Fibroblast of mammary gland (primary cell): ENCODE results near the gene ADAM33.
A peak's percentile ranks its signal among the peaks of the same experiment; 100 is the strongest.

Experiments
- DNase-seq: peaks from one replicate; pipeline ENCODE4 v3.0.0-alpha.2; 2010; ENCODE audit warnings: low read depth
- H3K4me3 ChIP-seq: 2 replicates; pipeline ENCODE4 v1.5.1; 2011; ENCODE audit warnings: low read depth, mild to moderate bottlenecking, low read length, moderate library complexity; ENCODE audit not compliant: control insufficient read depth
- TF ChIP-seq, protein P1 (sequence below): conservative IDR thresholded peaks from 2 replicates; pipeline ENCODE4 v1.5.1; 2011; ENCODE audit warnings: low read depth, low read length, inconsistent platforms; ENCODE audit not compliant: control insufficient read depth, insufficient read depth

Gene ADAM33

DNA sequence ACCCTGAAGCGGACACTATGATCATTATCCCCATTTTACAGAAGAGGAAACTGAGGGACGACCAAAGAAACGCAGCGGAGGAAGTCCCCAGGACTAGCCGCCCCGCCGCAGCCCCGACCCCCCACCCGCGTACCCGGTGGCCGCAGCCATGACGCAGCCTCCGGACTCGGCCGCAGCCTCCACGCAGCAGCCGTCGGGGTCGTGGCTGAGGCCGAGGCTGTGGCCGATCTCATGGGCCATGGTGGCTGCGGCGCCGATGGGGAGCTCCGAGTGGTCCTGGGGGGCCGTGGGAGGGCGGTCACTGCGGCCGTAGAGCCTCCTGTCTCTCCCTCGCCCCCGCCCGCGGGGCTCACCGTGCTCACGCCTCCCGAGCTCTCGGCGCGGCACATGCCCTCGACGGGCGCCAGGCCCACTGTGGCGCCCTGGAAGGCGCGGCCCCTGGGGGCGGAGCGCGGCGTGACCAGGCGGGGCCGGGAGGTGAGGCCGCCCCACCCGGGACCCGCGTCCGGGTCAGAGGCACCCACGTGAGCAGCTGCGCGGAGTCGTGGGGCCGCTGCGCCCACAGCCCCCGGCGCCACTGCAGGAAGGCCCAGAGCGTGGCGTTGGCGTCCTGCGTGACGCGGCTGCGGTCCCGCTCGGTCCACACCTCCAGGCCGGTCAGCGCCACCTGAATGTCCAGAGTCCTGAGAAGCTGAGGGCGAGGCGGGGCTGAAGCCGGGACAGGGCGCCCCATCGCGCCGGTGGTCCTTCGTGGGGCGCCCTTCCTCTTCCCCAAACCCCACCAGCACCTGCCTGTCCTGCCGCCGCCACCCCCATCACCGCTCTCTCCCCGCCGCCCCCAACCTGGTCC, 8.4 kb downstream of the ADAM33 start:
- no peak for DNase-seq
- TF ChIP-seq, protein P1, sequence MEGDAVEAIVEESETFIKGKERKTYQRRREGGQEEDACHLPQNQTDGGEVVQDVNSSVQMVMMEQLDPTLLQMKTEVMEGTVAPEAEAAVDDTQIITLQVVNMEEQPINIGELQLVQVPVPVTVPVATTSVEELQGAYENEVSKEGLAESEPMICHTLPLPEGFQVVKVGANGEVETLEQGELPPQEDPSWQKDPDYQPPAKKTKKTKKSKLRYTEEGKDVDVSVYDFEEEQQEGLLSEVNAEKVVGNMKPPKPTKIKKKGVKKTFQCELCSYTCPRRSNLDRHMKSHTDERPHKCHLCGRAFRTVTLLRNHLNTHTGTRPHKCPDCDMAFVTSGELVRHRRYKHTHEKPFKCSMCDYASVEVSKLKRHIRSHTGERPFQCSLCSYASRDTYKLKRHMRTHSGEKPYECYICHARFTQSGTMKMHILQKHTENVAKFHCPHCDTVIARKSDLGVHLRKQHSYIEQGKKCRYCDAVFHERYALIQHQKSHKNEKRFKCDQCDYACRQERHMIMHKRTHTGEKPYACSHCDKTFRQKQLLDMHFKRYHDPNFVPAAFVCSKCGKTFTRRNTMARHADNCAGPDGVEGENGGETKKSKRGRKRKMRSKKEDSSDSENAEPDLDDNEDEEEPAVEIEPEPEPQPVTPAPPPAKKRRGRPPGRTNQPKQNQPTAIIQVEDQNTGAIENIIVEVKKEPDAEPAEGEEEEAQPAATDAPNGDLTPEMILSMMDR: no peak
- H3K4me3 ChIP-seq: no peak overlapping the region

DNA sequence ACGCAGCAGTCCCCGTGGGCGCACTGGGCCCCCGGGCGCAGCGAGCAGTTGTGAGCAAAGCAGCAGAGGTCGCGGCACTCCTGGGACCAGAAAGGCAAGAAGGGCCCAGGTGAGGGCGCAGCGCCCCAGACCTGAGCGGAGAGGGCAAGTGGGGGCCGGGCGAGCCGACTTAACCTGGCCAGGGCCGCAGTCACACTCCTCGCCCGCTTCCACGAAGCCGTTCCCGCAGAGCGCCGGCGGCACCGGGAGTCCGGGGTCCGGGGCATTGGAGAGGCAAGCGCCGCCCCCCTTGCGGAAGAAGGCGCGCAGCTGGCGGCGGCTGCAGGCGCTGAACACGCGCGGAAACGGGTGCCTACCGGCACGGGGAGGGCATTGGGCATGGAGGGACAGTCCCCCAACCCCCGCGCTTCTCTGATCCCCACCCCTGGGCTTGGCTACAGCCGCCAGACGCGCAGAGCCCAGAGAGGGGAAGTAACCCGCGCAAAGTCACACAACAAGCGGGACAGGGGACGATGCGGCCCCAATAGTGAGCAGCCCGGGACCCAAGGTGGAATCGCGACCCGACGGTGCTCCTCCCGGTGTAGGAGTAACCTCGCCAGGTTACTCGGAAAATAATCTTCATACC, 9.2 kb downstream of the ADAM33 start:
- H3K4me3 ChIP-seq: no peak overlapping the region
- no peak for DNase-seq
- TF ChIP-seq, protein P1: no peak

- no peak for DNase-seq
Measured at GRCh38 chr20:3671986-3672546, 9.7 kb downstream of the ADAM33 start.

DNA sequence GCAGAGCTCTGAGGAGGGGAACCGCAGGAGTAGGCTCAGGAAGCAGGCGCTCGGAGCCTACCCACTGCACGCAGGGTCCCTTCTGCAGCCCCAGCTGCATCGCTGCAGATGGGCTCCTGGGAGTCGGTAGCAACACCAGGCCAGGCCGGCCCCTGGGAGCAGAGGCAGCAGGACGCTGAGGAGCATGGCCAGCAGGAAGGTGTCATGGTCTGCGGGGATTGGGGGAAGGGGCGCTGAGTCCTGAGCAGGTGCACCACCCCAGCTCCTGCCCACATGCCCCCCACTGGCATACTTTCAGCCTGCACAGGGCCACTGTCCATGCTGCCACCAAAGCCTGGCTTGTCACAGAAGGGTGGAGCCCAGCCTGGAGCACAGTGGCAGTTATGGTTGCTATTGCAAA, 10.9 kb downstream of the ADAM33 start:
- no peak for DNase-seq
- TF ChIP-seq, protein P1: no peak
- no peak overlapping the region for H3K4me3 ChIP-seq

More at GRCh38 chr20:3671986-3672546, 9.7 kb downstream of the ADAM33 start:
- H3K4me3 ChIP-seq: no peak overlapping the region
- TF ChIP-seq, protein P1: no peak

- TF ChIP-seq, protein P1: peak; percentile 7
- no peak overlapping the region for H3K4me3 ChIP-seq
- DNase-seq: peak; percentile 44
Measured at GRCh38 chr20:3670511-3670910, 11.3 kb downstream of the ADAM33 start.

GRCh38 chr20:3669710-3670367, 12.0 kb downstream of the ADAM33 start:
- no peak overlapping the region for H3K4me3 ChIP-seq
- TF ChIP-seq, protein P1: no peak
- no peak for DNase-seq
